Esophagus muscularis mucosa (tissue), 3 donors: ENCODE data around the gene DOCK4.

Experiments used
- POLR2A ChIP-seq: fragments of 450-650 bp; IDR thresholded peaks from one replicate; pipeline ENCODE4 v1.6.1; 2017; ENCODE audit warnings: antibody characterized with exemption, moderate library complexity, mild to moderate bottlenecking, low read depth
- POLR2AphosphoS5 ChIP-seq, 2 donors: sonication (generic); formaldehyde crosslinking; IDR thresholded peaks; one replicate each; pipeline ENCODE4 v1.6.1; 2017; ENCODE audit warnings: antibody characterized with exemption in 2 of 2
- TF ChIP-seq, protein P1 (sequence below), 3 experiments: fragments of 200-600 bp in 2 of 3; fragments of 450-650 bp in 1 of 3; sonication (generic) in 2 of 3; IDR thresholded peaks; one replicate each; pipeline ENCODE4 v1.5.1; 2017 to 2019; ENCODE audit warnings: antibody characterized with exemption in 3 of 3, mild to moderate bottlenecking in 2 of 3, moderate library complexity in 1 of 3

DNA sequence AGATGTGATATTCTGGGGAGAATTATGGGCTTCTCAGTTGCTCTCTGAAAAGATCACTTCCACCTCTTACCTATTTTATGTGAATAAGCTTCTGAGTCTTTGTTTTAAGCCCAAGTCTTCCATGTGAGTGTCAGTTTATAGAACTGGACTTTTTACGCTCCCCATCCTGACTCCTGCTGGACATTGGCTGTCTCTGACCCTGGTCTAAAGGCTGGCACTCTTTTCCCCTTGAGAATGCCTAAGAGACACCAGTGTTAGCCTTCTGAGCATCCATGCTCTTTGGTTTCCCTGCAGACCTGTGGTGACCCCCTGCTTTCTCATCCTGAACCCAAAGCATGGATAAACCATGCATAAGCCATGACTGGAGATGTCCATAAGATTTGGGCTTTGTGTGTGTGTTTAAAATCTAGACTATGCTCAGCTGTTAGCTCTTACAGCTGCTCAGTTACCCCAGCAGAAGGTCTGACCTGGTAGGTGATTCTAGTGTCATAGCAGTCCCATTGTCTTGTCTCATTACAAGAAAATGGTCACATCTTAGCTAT is 495.3 kb downstream of the DOCK4 start:
- TF ChIP-seq, protein P1, sequence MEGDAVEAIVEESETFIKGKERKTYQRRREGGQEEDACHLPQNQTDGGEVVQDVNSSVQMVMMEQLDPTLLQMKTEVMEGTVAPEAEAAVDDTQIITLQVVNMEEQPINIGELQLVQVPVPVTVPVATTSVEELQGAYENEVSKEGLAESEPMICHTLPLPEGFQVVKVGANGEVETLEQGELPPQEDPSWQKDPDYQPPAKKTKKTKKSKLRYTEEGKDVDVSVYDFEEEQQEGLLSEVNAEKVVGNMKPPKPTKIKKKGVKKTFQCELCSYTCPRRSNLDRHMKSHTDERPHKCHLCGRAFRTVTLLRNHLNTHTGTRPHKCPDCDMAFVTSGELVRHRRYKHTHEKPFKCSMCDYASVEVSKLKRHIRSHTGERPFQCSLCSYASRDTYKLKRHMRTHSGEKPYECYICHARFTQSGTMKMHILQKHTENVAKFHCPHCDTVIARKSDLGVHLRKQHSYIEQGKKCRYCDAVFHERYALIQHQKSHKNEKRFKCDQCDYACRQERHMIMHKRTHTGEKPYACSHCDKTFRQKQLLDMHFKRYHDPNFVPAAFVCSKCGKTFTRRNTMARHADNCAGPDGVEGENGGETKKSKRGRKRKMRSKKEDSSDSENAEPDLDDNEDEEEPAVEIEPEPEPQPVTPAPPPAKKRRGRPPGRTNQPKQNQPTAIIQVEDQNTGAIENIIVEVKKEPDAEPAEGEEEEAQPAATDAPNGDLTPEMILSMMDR (IDR thresholded peaks at IDR 0.05): no peak
- TF ChIP-seq POLR2AphosphoS5 (IDR thresholded peaks at IDR 0.05) (no peak), POLR2A (no peak)
